ENCODE results near the gene ARHGAP18. TPM values are rescaled to one million over a fixed set of nuclear protein-coding genes. Genes with fewer than 3 reads are reported as not detected.

Gene ARHGAP18
- total and polyA plus RNA-seq, 10 of the 15 experiments (the other 5 are each of a cell fraction or from before 2014, with no cell fraction given): 18.2 to 52.2 (median 31.7) TPM

GRCh38 chr6:129607581-129608186 lies 102.3 kb downstream of the ARHGAP18 start:
- ChIA-PET CTCF (interaction anchor here (0.6 to 14.9 kb wide), 4 partner anchors 10 to 167 kb away, joined by 3 to 411 read pairs (median 6); no protein-coding TSS in a partner anchor), RAD21 (ENCODE audit: unreplicated experiment) (interaction anchor here (0.9 to 2.7 kb wide), 8 partner anchors 16 to 122 kb away, joined by 3 to 10 read pairs (median 4); no protein-coding TSS in a partner anchor), POLR2A (interaction anchor here (0.6 to 2.3 kb wide), 6 partner anchors 11 to 138 kb away, joined by 3 to 9 read pairs (median 4); no protein-coding TSS in a partner anchor), SMC1A (ENCODE audit: uncharacterized antibody, unreplicated experiment) (interaction anchor here (0.6 to 13.0 kb wide), 13 partner anchors 9 to 135 kb away, joined by 3 to 407 read pairs (median 4); partner anchors contain the start of gene ARHGAP18)
- Histone ChIP-seq H3K27me3 (replicated peaks in 1 of 2; ENCODE audit: control insufficient read depth in 2 of 2, insufficient read depth in 2 of 2, low read length in 1 of 2) (no peaks in the 10 kb centered on the region), H3K4me1 (ENCODE audit: control insufficient read depth, insufficient read depth, low read length) (peaks cover 31% of the 10 kb centered on the region), H3K4me3 (peak overlapping the region; percentile 51; the same call in 1 of the 2 replicates), H4K20me1 (ENCODE audit: control insufficient read depth, insufficient read depth) (no peaks in the 10 kb centered on the region), H3K9ac (ENCODE audit: control insufficient read depth, insufficient read depth, low read length) (peak overlapping the region; percentile 13), H2AFZ (ENCODE audit: control insufficient read depth, low read depth, low read length) (no peak overlapping the region), H3K36me3 (ENCODE audit: control insufficient read depth in 2 of 2, insufficient read depth in 2 of 2, low read length in 1 of 2) (peaks cover 2 to 24% of the 10 kb centered on the region in 2 experiments), H3K79me2 (ENCODE audit: control insufficient read depth, insufficient read depth, low read length) (peaks cover 2% of the 10 kb centered on the region), H3K27ac (ENCODE audit: control insufficient read depth, insufficient read depth) (peak overlapping the region; percentile 80), H3K4me2 (ENCODE audit: control insufficient read depth, insufficient read depth) (peak overlapping the region; percentile 24), H3K9me3 (replicated peaks; ENCODE audit: control insufficient read depth, insufficient read depth, low read length) (no peaks in the 10 kb centered on the region; the same call in 2 of the 3 replicates)
- peak; percentile 98 for TF ChIP-seq ZNF384 (IDR thresholded peaks at IDR 0.05; ENCODE audit: borderline replicate concordance, low read depth, low read length)
- peak; percentile 35; the same call in 1 of the 2 replicates for TF ChIP-seq RUNX3 (IDR thresholded peaks at IDR 0.05; ENCODE audit: low read length)
- TF ChIP-seq CEBPB (IDR thresholded peaks at IDR 0.05; ENCODE audit: borderline replicate concordance in 1 of 2, low read depth in 2 of 2, low read length in 2 of 2): 0 out of 4 replicates have a peak, but pooled peaks of 1 of the 2 experiments have one; percentile 45
- TF ChIP-seq ESRRA (IDR thresholded peaks at IDR 0.05; ENCODE audit: low read length): no peak
- TF ChIP-seq JUNB (IDR thresholded peaks at IDR 0.05): peak; percentile 43; the same call in 1 of the 2 replicates
- TF ChIP-seq CBX5 (IDR thresholded peaks at IDR 0.05; ENCODE audit: low read depth): no peak
- TF ChIP-seq MEF2A (IDR thresholded peaks at IDR 0.05; ENCODE audit: insufficient read depth, low read depth, low read length): 0 out of 2 replicates have a peak, but pooled peaks have one; percentile 52
- TF ChIP-seq ATF7 (IDR thresholded peaks at IDR 0.05; ENCODE audit: low read depth): peak; percentile 32; the same call in 1 of the 2 replicates
- peak; percentile 57; the same call in 1 of the 2 replicates for TF ChIP-seq NFIC (IDR thresholded peaks at IDR 0.05; ENCODE audit: low read depth, low read length)
- in situ Hi-C loops (cut with MboI): no loop called here
- ATAC-seq (peak; percentile 59), DNase-seq (ENCODE audit: low read depth, low spot score) (no peak), FAIRE-seq (no peak)
- intact Hi-C loops (cut with micrococcal nuclease; ENCODE audit: unreplicated experiment): loop anchor here (5.0 kb wide), 3 partner anchors 40 to 275 kb away; no protein-coding TSS in a partner anchor
- no TSS peak for BruUV-seq (replicated peaks)
- WGBS (ENCODE audit: insufficient coverage, insufficient replicate concordance, low lambda C conversion rate, missing lambda C conversion rate): 80% methylated on average over 5 of the region's 6 CpGs

All from GM12878 (cell line).